GM12878 (cell line): ENCODE measurements around the gene ZG16. TPM values are rescaled to one million over a fixed set of nuclear protein-coding genes. Genes with fewer than 3 reads are reported as not detected.
A peak's percentile ranks its signal among the peaks of the same experiment; 100 is the strongest.
"Not testable (repeated sequence)": the region's sequence is repeated elsewhere in the genome, so short reads cannot be mapped to it uniquely, and the experiment has no call there.

Experiments used
- ATAC-seq: fragments of 200-7000 bp; cut with Tn5 transposase; 3 replicates; pipeline ENCODE4 v1.9.1; 2020; ENCODE audit warnings: mild to moderate bottlenecking, moderate library complexity
- BruUV-seq: library from RNA; stranded (reverse); fragments of 400-500 nt; replicated peaks from 2 replicates; lab custom pipeline; 2021; lab: Mats Ljungman, UMichigan
- CTCF ChIA-PET: fragments of 300-600 bp; sonication (Branson Sonifier 250); formaldehyde crosslinking; extraction: SDS; loops from one replicate; lab custom pipeline; 2021; ENCODE audit warnings: inconsistent platforms; lab: Yijun Ruan, JAX
- POLR2A ChIA-PET: fragments of 350-600 bp; formaldehyde crosslinking; extraction: SDS; loops from one replicate; lab custom pipeline; 2021; ENCODE audit warnings: inconsistent platforms; lab: Charles Lee
- RAD21 ChIA-PET: fragments of 300-600 bp; sonication (Branson Sonifier 250); formaldehyde crosslinking; loops from one replicate; lab custom pipeline; 2023; ENCODE audit warnings: antibody characterized with exemption; ENCODE audit not compliant: unreplicated experiment; lab: Charles Lee
- SMC1A ChIA-PET: fragments of 300-600 bp; sonication (Branson Sonifier 250); formaldehyde crosslinking; loops from one replicate; lab custom pipeline; 2023; ENCODE audit not compliant: unreplicated experiment, uncharacterized antibody; lab: Charles Lee
- DNase-seq: peaks from one replicate; pipeline ENCODE4 v3.0.0-alpha.2; 2011; ENCODE audit warnings: low read depth, low spot score
- FAIRE-seq: peaks from 3 replicates; lab custom pipeline; 2011; peaks lifted over from hg19 to GRCh38; lab: Jason Lieb, UNC
- H2AFZ ChIP-seq: 2 replicates; pipeline ENCODE4 v1.6.0; 2011; ENCODE audit warnings: low read depth, low read length, control low read depth; ENCODE audit not compliant: control insufficient read depth
- H3K27ac ChIP-seq: 2 replicates; pipeline ENCODE4 v1.5.1; 2011; ENCODE audit warnings: control low read depth; ENCODE audit not compliant: control insufficient read depth, insufficient read depth
- H3K27me3 ChIP-seq, 2 experiments: replicated peaks in 1 of 2; 2 replicates each; pipeline versions ENCODE4 v1.6.0 to v1.6.1; 2011; ENCODE audit warnings: low read length in 1 of 2; ENCODE audit not compliant: control insufficient read depth in 2 of 2, insufficient read depth in 2 of 2
- H3K36me3 ChIP-seq, 2 experiments: 2 replicates each; pipeline ENCODE4 v1.5.1; 2011; ENCODE audit warnings: low read length in 1 of 2; ENCODE audit not compliant: control insufficient read depth in 2 of 2, insufficient read depth in 2 of 2
- H3K4me1 ChIP-seq: 2 replicates; pipeline ENCODE4 v1.6.1; 2011; ENCODE audit warnings: mild to moderate bottlenecking, low read length, moderate library complexity, mixed read lengths; ENCODE audit not compliant: control insufficient read depth, insufficient read depth
- H3K4me2 ChIP-seq: 2 replicates; pipeline ENCODE4 v1.6.0; 2011; ENCODE audit warnings: control low read depth; ENCODE audit not compliant: control insufficient read depth, insufficient read depth
- H3K4me3 ChIP-seq: fragments of 200-600 bp; sonication (generic); 2 replicates; pipeline ENCODE4 v1.5.1; 2016
- H3K79me2 ChIP-seq: 2 replicates; pipeline ENCODE4 v1.6.0; 2011; ENCODE audit warnings: low read length; ENCODE audit not compliant: control insufficient read depth, insufficient read depth
- H3K9ac ChIP-seq: 2 replicates; pipeline ENCODE4 v1.8.0; 2011; ENCODE audit warnings: low read length, control low read depth, mixed read lengths; ENCODE audit not compliant: control insufficient read depth, insufficient read depth
- H3K9me3 ChIP-seq: replicated peaks from 3 replicates; pipeline ENCODE4 v1.5.1; 2011; ENCODE audit warnings: mild to moderate bottlenecking, low read length; ENCODE audit not compliant: control insufficient read depth, insufficient read depth
- H4K20me1 ChIP-seq: 2 replicates; pipeline ENCODE4 v1.6.0; 2011; ENCODE audit not compliant: control insufficient read depth, insufficient read depth
- CHD4 ChIP-seq: fragments of 200-600 bp; sonication (generic); IDR thresholded peaks from 2 replicates; pipeline ENCODE4 v1.6.1; 2016; ENCODE audit warnings: mild to moderate bottlenecking
- E4F1 ChIP-seq: fragments of 450-650 bp; IDR thresholded peaks from 2 replicates; pipeline ENCODE4 v1.6.1; 2018; ENCODE audit warnings: borderline replicate concordance, mild to moderate bottlenecking; ENCODE audit not compliant: partially characterized antibody
- HDAC6 ChIP-seq: fragments of 200-600 bp; sonication (generic); IDR thresholded peaks from one replicate; pipeline ENCODE4 v1.8.0; 2017; ENCODE audit warnings: antibody characterized with exemption; ENCODE audit not compliant: unreplicated experiment
- JUNB ChIP-seq: IDR thresholded peaks from 2 replicates; pipeline ENCODE4 v1.6.1; 2016; ENCODE audit warnings: antibody characterized with exemption, mild to moderate bottlenecking
- NFYB ChIP-seq: IDR thresholded peaks from 2 replicates; pipeline ENCODE4 v1.6.1; 2011; ENCODE audit warnings: low read depth, mild to moderate bottlenecking, low read length, improper control_type of control experiment, moderate library complexity; ENCODE audit not compliant: insufficient read depth
- TBL1XR1 ChIP-seq: IDR thresholded peaks from 2 replicates; pipeline ENCODE4 v1.6.1; 2012; ENCODE audit warnings: low read depth, low read length, improper control_type of control experiment
- TCF7 ChIP-seq: IDR thresholded peaks from 2 replicates; pipeline ENCODE4 v1.6.1; 2014; ENCODE audit warnings: antibody characterized with exemption, borderline replicate concordance
- WRNIP1 ChIP-seq: IDR thresholded peaks from 2 replicates; pipeline ENCODE4 v1.6.1; 2011; ENCODE audit warnings: low read depth, low read length, improper control_type of control experiment, borderline replicate concordance
- ZBTB4 ChIP-seq: fragments of 450-650 bp; formaldehyde crosslinking; IDR thresholded peaks from 2 replicates; pipeline ENCODE4 v1.4.0; 2022; ENCODE audit warnings: mild to moderate bottlenecking, moderate library complexity
- ZZZ3 ChIP-seq: IDR thresholded peaks from 2 replicates; pipeline ENCODE4 v1.6.1; 2011; ENCODE audit warnings: low read depth; ENCODE audit not compliant: control insufficient read depth, insufficient read length
- WGBS: methylation state at CpG from one replicate; pipeline ENCODE4 v1.1.6; 2016; ENCODE audit warnings: low lambda C conversion rate; ENCODE audit not compliant: insufficient replicate concordance, insufficient coverage; ENCODE audit errors: missing lambda C conversion rate; 5-methylcytosine and 5-hydroxymethylcytosine counted together
- in situ Hi-C: fragments of 300-500 bp; cut with MboI; formaldehyde crosslinking; loops from 9 replicates; pipeline ENCODE4 v1.14.3; 2018; ENCODE audit warnings: mixed read lengths
- intact Hi-C: fragments of 100-400 bp; cut with micrococcal nuclease; formaldehyde crosslinking; loops from one replicate; pipeline ENCODE4 v1.14.2; 2022; ENCODE audit not compliant: unreplicated experiment
- polyA plus RNA-seq, 11 experiments: library from polyadenylated mRNA; depleted of rRNA in 4 of 11; unstranded in 6 of 11; stranded (reverse) in 5 of 11; fragments of >200 nt; fragmentation: Nextera tagmentation in 4 of 11; fragmentation: Illumina TruSeq in 1 of 11; extraction: Ambion mirVana in 4 of 11; extraction: Trizol in 1 of 11; gene quantifications; 1 replicate in 1 of 11; 2 replicates in 10 of 11; pipeline versions ENCODE4 v1.2.1 to v1.2.3, GENCODE V29; 2011 to 2016; ENCODE audit warnings: inconsistent platforms in 2 of 11, missing spikeins in 2 of 11, low read depth in 1 of 11
- total RNA-seq, 4 experiments: library from RNA; depleted of rRNA in 3 of 4; stranded (reverse); fragments of >200 nt in 3 of 4; fragmentation: Illumina TruSeq in 1 of 4; extraction: Trizol in 1 of 4; gene quantifications; 2 replicates each; pipeline versions ENCODE4 v1.2.1 to v1.2.3, GENCODE V29; 2013 to 2021

ZG16 gene
- total and polyA plus RNA-seq, 10 of the 15 experiments (the other 5 are each of a cell fraction or from before 2014, with no cell fraction given): not detected

GRCh38 chr16:29748760-29749149 lies 29.3 kb upstream of the ZG16 start:
- H3K27me3 ChIP-seq, FAIRE-seq, RAD21 ChIA-PET, SMC1A ChIA-PET, H3K9me3 ChIP-seq, POLR2A ChIA-PET, H3K79me2 ChIP-seq, H3K9ac ChIP-seq, H3K27ac ChIP-seq, H3K4me3 ChIP-seq, in situ Hi-C loops, H2AFZ ChIP-seq, H4K20me1 ChIP-seq, DNase-seq, BruUV-seq, H3K36me3 ChIP-seq, H3K4me2 ChIP-seq, ATAC-seq: not testable (repeated sequence)
- CTCF ChIA-PET: interaction anchor here (1.1 to 2.0 kb wide), 3 partner anchors 8 to 42 kb away, joined by 3 to 6 read pairs (median 5); partner anchors contain the start of gene KIF22
- WGBS: 100% methylated on average over 4 of the region's 4 CpGs
- peaks cover 37% of the 10 kb centered on the region for H3K4me1 ChIP-seq
- intact Hi-C loops: loop anchor here (5.0 kb wide), 1 partner anchor 34 kb away; no protein-coding TSS in a partner anchor
- TF ChIP-seq NFYB: peak; percentile 76

- no TSS peak for BruUV-seq
- Histone ChIP-seq H3K27ac (peak overlapping the region; percentile 71; the same call in 1 of the 2 replicates), H3K36me3 (no peaks in the 10 kb centered on the region), H3K9me3 (no peaks in the 10 kb centered on the region; the same call in 2 of the 3 replicates), H3K27me3 (no peaks in the 10 kb centered on the region), H3K4me3 (no peak overlapping the region), H3K9ac (no peak overlapping the region), H3K4me2 (no peak overlapping the region), H2AFZ (no peak overlapping the region; the same call in 1 of the 2 replicates), H3K79me2 (no peaks in the 10 kb centered on the region), H3K4me1 (peaks cover 17% of the 10 kb centered on the region), H4K20me1 (no peaks in the 10 kb centered on the region)
- FAIRE-seq (no peak), ATAC-seq (no peak), DNase-seq (no peak)
- ChIA-PET SMC1A (interaction anchor here (0.8 to 2.4 kb wide), 14 partner anchors 7 to 92 kb away, joined by 3 to 19 read pairs (median 4); partner anchors contain the start of gene ZG16), RAD21 (interaction anchor here (0.9 to 2.4 kb wide), 6 partner anchors 15 to 51 kb away, joined by 3 to 17 read pairs (median 6); partner anchors contain the start of gene KIF22), POLR2A (interaction anchor here (0.6 to 2.3 kb wide), 9 partner anchors 8 to 345 kb away, joined by 3 to 11 read pairs (median 6); partner anchors contain the start of genes C16orf54, KIF22 and TBX6), CTCF (interaction anchor here (0.7 to 1.8 kb wide), 8 partner anchors 15 to 51 kb away, joined by 3 to 9 read pairs (median 6); no protein-coding TSS in a partner anchor)
- in situ Hi-C loops: no loop called here
- 94% methylated on average over 1 of the region's 1 CpG for WGBS
- intact Hi-C loops: no loop called here
- TF ChIP-seq ZZZ3 (no peak), TBL1XR1 (no peak), JUNB (no peak), E4F1 (no peak), ZBTB4 (no peak), TCF7 (no peak), CHD4 (no peak), WRNIP1 (no peak), HDAC6 (no peak)
These were observed 24.5 kb upstream of the ZG16 start for GRCh38 chr16:29753516-29753915.
